HCT116 (cell line): ENCODE measurements around the gene HIBADH.

Source experiments
- CBX3 ChIP-seq: IDR thresholded peaks from 2 replicates; pipeline ENCODE4 v1.6.1; 2012; ENCODE audit warnings: low read depth
- CTCF ChIP-seq, 3 experiments: fragments of 200-600 bp in 1 of 3; sonication (generic) in 1 of 3; IDR thresholded peaks in 2 of 3; conservative IDR thresholded peaks in 1 of 3; 2 replicates each; pipeline ENCODE4 v1.5.1; 2012 to 2017; ENCODE audit warnings: low read depth in 2 of 3, low read length in 2 of 3, antibody characterized with exemption in 1 of 3, borderline replicate concordance in 1 of 3, control low read depth in 1 of 3, mild to moderate bottlenecking in 1 of 3, mixed read lengths in 1 of 3, mixed run types in 1 of 3, moderate library complexity in 1 of 3; ENCODE audit not compliant: insufficient read depth in 1 of 3
- EGR1 ChIP-seq: IDR thresholded peaks from 2 replicates; pipeline ENCODE4 v1.6.1; 2012; ENCODE audit warnings: low read depth
- ELF1 ChIP-seq: IDR thresholded peaks from 2 replicates; pipeline ENCODE4 v1.6.1; 2012; ENCODE audit warnings: low read depth, borderline replicate concordance
- EZH2 ChIP-seq: fragments of 200-600 bp; sonication (generic); IDR thresholded peaks from 2 replicates; pipeline ENCODE4 v1.6.1; 2017; ENCODE audit warnings: antibody characterized with exemption, mixed run types
- POLR2A ChIP-seq: IDR thresholded peaks from 2 replicates; pipeline ENCODE4 v1.7.0; 2011; ENCODE audit warnings: borderline replicate concordance; ENCODE audit not compliant: insufficient read depth, insufficient read length; ENCODE audit errors: extremely low read depth
- RAD21 ChIP-seq: IDR thresholded peaks from 2 replicates; pipeline ENCODE4 v1.6.1; 2012; ENCODE audit warnings: low read depth, mild to moderate bottlenecking
- ZFX ChIP-seq: fragments of 450-650 bp; IDR thresholded peaks from 2 replicates; pipeline ENCODE4 v1.6.1; 2017

- no peak for TF ChIP-seq EZH2
- no peak for TF ChIP-seq EGR1
- TF ChIP-seq ELF1: no peak
- no peak for TF ChIP-seq CBX3
- TF ChIP-seq ZFX: no peak
- no peak for TF ChIP-seq POLR2A
- TF ChIP-seq RAD21: no peak
- no peak for TF ChIP-seq CTCF (IDR thresholded peaks at IDR 0.05 in 2 of 3, conservative IDR thresholded peaks at IDR 0.05 in 1 of 3; ENCODE audit: borderline replicate concordance in 1 of 3, insufficient read depth in 1 of 3, low read depth in 2 of 3, low read length in 2 of 3)
Measured at GRCh38 chr7:27575613-27576012, 87.1 kb downstream of the HIBADH start.
